Peyer's patch (tissue), 4 donors: ENCODE results near the gene STK24. TPM values are rescaled to one million over a fixed set of nuclear protein-coding genes. Genes with fewer than 3 reads are reported as not detected.

Experiments used
- DNase-seq, 3 donors: peaks; one replicate each; pipeline ENCODE4 v3.0.0-alpha.2; 2017 to 2019
- H3K27ac ChIP-seq, 4 donors: fragments of 200-600 bp; sonication (generic); one replicate each; pipeline ENCODE4 v1.5.1; 2016 to 2019
- H3K27me3 ChIP-seq, 2 donors: fragments of 200-600 bp; sonication (generic); one replicate each; pipeline ENCODE4 v1.5.1; 2019
- H3K36me3 ChIP-seq, 3 donors: fragments of 200-600 bp; sonication (generic); one replicate each; pipeline ENCODE4 v1.5.1; 2016 to 2019
- H3K4me1 ChIP-seq, 4 donors: fragments of 200-600 bp; sonication (generic); one replicate each; pipeline ENCODE4 v1.5.1; 2016 to 2019
- H3K4me3 ChIP-seq, 4 donors: fragments of 200-600 bp; sonication (generic); 1 replicate in 3 of 4; 2 replicates in 1 of 4; pipeline ENCODE4 v1.5.1; 2016 to 2019; ENCODE audit warnings: mild to moderate bottlenecking in 1 of 4
- H3K9me3 ChIP-seq, 4 donors: fragments of 200-600 bp; sonication (generic); one replicate each; pipeline ENCODE4 v1.5.1; 2016 to 2019; ENCODE audit warnings: mild to moderate bottlenecking in 1 of 4
- CTCF ChIP-seq, 6 experiments: fragments of 450-650 bp in 4 of 6; fragments of 200-600 bp in 2 of 6; sonication (generic) in 1 of 6; IDR thresholded peaks; one replicate each; pipeline ENCODE4 v1.5.1; 2017 to 2019; ENCODE audit warnings: antibody characterized with exemption in 6 of 6, mild to moderate bottlenecking in 3 of 6, moderate library complexity in 1 of 6
- POLR2A ChIP-seq, 2 donors: fragments of 450-650 bp; IDR thresholded peaks; one replicate each; pipeline ENCODE4 v1.5.1; 2017; ENCODE audit warnings: antibody characterized with exemption in 2 of 2, mild to moderate bottlenecking in 2 of 2, moderate library complexity in 2 of 2
- total RNA-seq, 4 donors: library from RNA; depleted of rRNA; stranded (reverse); fragments of >200 nt; gene quantifications; one replicate each; pipeline ENCODE4 v1.1.0, GENCODE V29; 2016

STK24 gene
- total RNA-seq, 4 donors from 2014 or later, result 84.2 to 137 (median 119) TPM

GRCh38 chr13:98483601-98484288 is 93.2 kb downstream of the STK24 start:
- H3K27ac ChIP-seq, result peak overlapping the region; percentile 44 to 90 (median 74)
- peaks cover 14 to 71% (median 26%) of the 10 kb centered on the region in 4 donors for H3K4me1 ChIP-seq
- H3K27me3 ChIP-seq, result no peaks in the 10 kb centered on the region
- DNase-seq, result peak in 1 of 3 donors; percentile 9
- H3K9me3 ChIP-seq, result no peaks in the 10 kb centered on the region
- peak overlapping the region in 1 of 4 donors; percentile 2 for H3K4me3 ChIP-seq
- TF ChIP-seq CTCF (IDR thresholded peaks at IDR 0.05) (no peak), POLR2A (IDR thresholded peaks at IDR 0.05) (no peak)
- H3K36me3 ChIP-seq, result no peaks in the 10 kb centered on the region

GRCh38 chr13:98482476-98483444 is 94.1 kb downstream of the STK24 start:
- no peak overlapping the region for H3K4me3 ChIP-seq
- H3K36me3 ChIP-seq, result no peaks in the 10 kb centered on the region
- H3K4me1 ChIP-seq, result peaks cover 14 to 70% (median 31%) of the 10 kb centered on the region in 4 donors
- H3K9me3 ChIP-seq, result no peaks in the 10 kb centered on the region
- H3K27me3 ChIP-seq, result no peaks in the 10 kb centered on the region
- H3K27ac ChIP-seq, result peak overlapping the region in 3 of 4 donors; percentile 43 to 90 (median 80)
- DNase-seq, result peak; percentile 17 to 73 (median 72)
- TF ChIP-seq POLR2A (IDR thresholded peaks at IDR 0.05), result no peak
- peak in 1 of 6 experiments; percentile 13 for TF ChIP-seq CTCF (IDR thresholded peaks at IDR 0.05)

- DNase-seq, result no peak
- Histone ChIP-seq H3K9me3 (no peaks in the 10 kb centered on the region), H3K36me3 (no peaks in the 10 kb centered on the region), H3K27me3 (no peaks in the 10 kb centered on the region), H3K4me1 (peaks cover 14 to 69% (median 41%) of the 10 kb centered on the region in 4 donors), H3K4me3 (no peak overlapping the region), H3K27ac (peak overlapping the region in 2 of 4 donors; percentile 11 to 55)
- TF ChIP-seq POLR2A (IDR thresholded peaks at IDR 0.05) (no peak), CTCF (IDR thresholded peaks at IDR 0.05) (no peak)
Measured at GRCh38 chr13:98480915-98481877, 95.7 kb downstream of the STK24 start.

GRCh38 chr13:98479496-98480003 is 97.4 kb downstream of the STK24 start:
- Histone ChIP-seq H3K27me3 (no peaks in the 10 kb centered on the region), H3K9me3 (no peaks in the 10 kb centered on the region), H3K4me1 (peaks cover 5 to 58% (median 33%) of the 10 kb centered on the region in 4 donors), H3K4me3 (no peak overlapping the region), H3K36me3 (peaks cover 0 to 8% (median 0%) of the 10 kb centered on the region in 3 donors), H3K27ac (no peak overlapping the region)
- TF ChIP-seq POLR2A (IDR thresholded peaks at IDR 0.05) (no peak), CTCF (IDR thresholded peaks at IDR 0.05) (no peak)
- DNase-seq, result no peak
